ENCODE data around the gene CLRN2. TPM values are rescaled to one million over a fixed set of nuclear protein-coding genes. Genes with fewer than 3 reads are reported as not detected.
A peak's percentile ranks its signal among the peaks of the same experiment; 100 is the strongest.

The CLRN2 gene
- total and polyA plus RNA-seq, 10 of the 15 experiments (the other 5 are each of a cell fraction or from before 2014, with no cell fraction given) = not detected

DNA sequence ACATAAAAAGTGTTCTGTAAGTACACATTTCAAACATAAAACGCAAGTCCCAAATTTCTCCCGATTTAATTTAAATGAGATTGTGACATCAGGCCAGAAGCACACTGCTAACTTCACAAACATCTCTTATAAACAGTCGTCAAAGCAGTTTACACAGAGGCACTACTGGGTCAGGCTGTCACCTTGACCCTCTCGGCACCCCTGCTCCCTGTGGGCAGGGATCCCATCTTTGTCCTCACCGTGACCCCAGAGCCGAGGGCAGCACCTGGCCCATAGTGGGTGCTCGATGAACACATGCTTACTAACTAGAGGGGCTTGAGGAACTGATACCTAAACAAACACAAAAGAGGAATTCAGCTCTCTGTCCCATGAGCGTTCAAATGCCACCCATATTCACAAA lies 25.2 kb upstream of the CLRN2 start:
- ChIA-PET POLR2A (no interaction called here), SMC1A (ENCODE audit: uncharacterized antibody, unreplicated experiment) (no interaction called here), RAD21 (ENCODE audit: unreplicated experiment) (no interaction called here), CTCF (interaction anchor here (1.7 kb wide), 1 partner anchor 17 kb away, joined by 9 read pairs; no protein-coding TSS in a partner anchor)
- DNase-seq (ENCODE audit: low read depth, low spot score) (no peak), FAIRE-seq (no peak), ATAC-seq (no peak)
- in situ Hi-C loops (cut with MboI) = no loop called here
- H3K27me3 ChIP-seq (replicated peaks in 1 of 2; ENCODE audit: control insufficient read depth in 2 of 2, insufficient read depth in 2 of 2, low read length in 1 of 2) = no peaks in the 10 kb centered on the region
- H3K9me3 ChIP-seq (replicated peaks; ENCODE audit: control insufficient read depth, insufficient read depth, low read length) = no peaks in the 10 kb centered on the region
- BruUV-seq (replicated peaks) = no TSS peak
- H3K4me3 ChIP-seq = no peak overlapping the region
- H3K9ac ChIP-seq (ENCODE audit: control insufficient read depth, insufficient read depth, low read length) = no peak overlapping the region
- intact Hi-C loops (cut with micrococcal nuclease; ENCODE audit: unreplicated experiment) = no loop called here
- 49% methylated on average over 8 of the region's 8 CpGs for WGBS (ENCODE audit: insufficient coverage, insufficient replicate concordance, low lambda C conversion rate, missing lambda C conversion rate)
- H3K4me2 ChIP-seq (ENCODE audit: control insufficient read depth, insufficient read depth) = no peak overlapping the region
- H3K4me1 ChIP-seq (ENCODE audit: control insufficient read depth, insufficient read depth, low read length) = no peaks in the 10 kb centered on the region
- H3K27ac ChIP-seq (ENCODE audit: control insufficient read depth, insufficient read depth) = no peak overlapping the region
- peak; percentile 36; the same call in 1 of the 2 replicates for TF ChIP-seq SPI1 (IDR thresholded peaks at IDR 0.05; ENCODE audit: borderline replicate concordance, insufficient read depth, low read depth, low read length)
- no peak for TF ChIP-seq MYB (IDR thresholded peaks at IDR 0.05; ENCODE audit: borderline replicate concordance, low read depth, low read length)
- TF ChIP-seq PAX5 (IDR thresholded peaks at IDR 0.05; ENCODE audit: borderline replicate concordance, low read depth, low read length) = no peak
- TF ChIP-seq PML (IDR thresholded peaks at IDR 0.05; ENCODE audit: low read length) = no peak
- H2AFZ ChIP-seq (ENCODE audit: control insufficient read depth, low read depth, low read length) = no peak overlapping the region
- peaks cover 2 to 3% of the 10 kb centered on the region in 2 experiments; a peak in 2 of 4 replicates for H3K36me3 ChIP-seq (ENCODE audit: control insufficient read depth in 2 of 2, insufficient read depth in 2 of 2, low read length in 1 of 2)
- H4K20me1 ChIP-seq (ENCODE audit: control insufficient read depth, insufficient read depth) = no peaks in the 10 kb centered on the region
- H3K79me2 ChIP-seq (ENCODE audit: control insufficient read depth, insufficient read depth, low read length) = no peaks in the 10 kb centered on the region

DNA sequence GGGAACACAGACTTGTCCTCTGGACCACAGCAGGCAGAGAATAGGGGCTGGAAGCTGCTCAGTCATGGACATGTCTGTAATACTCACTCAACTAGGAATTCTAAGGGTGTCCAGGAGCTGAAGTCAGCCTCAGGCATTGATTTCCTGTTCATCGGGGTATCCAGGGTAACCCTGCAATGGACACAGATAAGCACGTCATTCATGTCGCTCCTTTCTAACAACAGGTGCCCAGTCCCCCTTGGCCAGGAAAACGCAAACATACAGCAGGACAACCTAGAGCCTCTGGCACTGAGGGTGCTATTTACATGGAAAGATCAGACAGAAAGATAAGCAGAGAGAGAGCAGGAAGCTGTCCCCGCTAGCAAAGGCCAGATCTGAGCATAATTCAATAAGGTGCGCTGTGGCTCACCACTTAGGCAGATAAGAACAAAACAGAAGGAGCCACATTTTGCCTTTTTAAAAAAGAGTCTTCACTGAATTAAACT lies 24.3 kb upstream of the CLRN2 start:
- ATAC-seq (no peak), FAIRE-seq (no peak), DNase-seq (ENCODE audit: low read depth, low spot score) (no peak)
- Histone ChIP-seq H3K4me1 (ENCODE audit: control insufficient read depth, insufficient read depth, low read length) (no peaks in the 10 kb centered on the region), H3K9ac (ENCODE audit: control insufficient read depth, insufficient read depth, low read length) (no peak overlapping the region), H3K79me2 (ENCODE audit: control insufficient read depth, insufficient read depth, low read length) (no peaks in the 10 kb centered on the region), H2AFZ (ENCODE audit: control insufficient read depth, low read depth, low read length) (no peak overlapping the region), H3K4me2 (ENCODE audit: control insufficient read depth, insufficient read depth) (no peak overlapping the region), H3K27ac (ENCODE audit: control insufficient read depth, insufficient read depth) (no peak overlapping the region), H3K27me3 (replicated peaks in 1 of 2; ENCODE audit: control insufficient read depth in 2 of 2, insufficient read depth in 2 of 2, low read length in 1 of 2) (no peaks in the 10 kb centered on the region), H3K36me3 (ENCODE audit: control insufficient read depth in 2 of 2, insufficient read depth in 2 of 2, low read length in 1 of 2) (peaks cover 2 to 5% of the 10 kb centered on the region in 2 experiments; a peak in 2 of 4 replicates), H4K20me1 (ENCODE audit: control insufficient read depth, insufficient read depth) (no peaks in the 10 kb centered on the region), H3K9me3 (replicated peaks; ENCODE audit: control insufficient read depth, insufficient read depth, low read length) (no peaks in the 10 kb centered on the region), H3K4me3 (no peak overlapping the region)
- intact Hi-C loops (cut with micrococcal nuclease; ENCODE audit: unreplicated experiment) (no loop called here), in situ Hi-C loops (cut with MboI) (no loop called here)
- 80% methylated on average over 6 of the region's 6 CpGs for WGBS (ENCODE audit: insufficient coverage, insufficient replicate concordance, low lambda C conversion rate, missing lambda C conversion rate)
- no TSS peak for BruUV-seq (replicated peaks)
- ChIA-PET POLR2A (no interaction called here), CTCF (interaction anchor here (0.7 kb wide), 1 partner anchor 18 kb away, joined by 3 read pairs; no protein-coding TSS in a partner anchor), RAD21 (ENCODE audit: unreplicated experiment) (no interaction called here), SMC1A (ENCODE audit: uncharacterized antibody, unreplicated experiment) (no interaction called here)
- TF ChIP-seq TAF1 (IDR thresholded peaks at IDR 0.05; ENCODE audit: borderline replicate concordance, low read depth, low read length) (no peak), NR2F1 (conservative IDR thresholded peaks at IDR 0.05) (no peak), RUNX3 (IDR thresholded peaks at IDR 0.05; ENCODE audit: low read length) (no peak), BMI1 (IDR thresholded peaks at IDR 0.05; ENCODE audit: borderline replicate concordance) (no peak), CBFB (IDR thresholded peaks at IDR 0.05; ENCODE audit: low read depth) (no peak), RELA (IDR thresholded peaks at IDR 0.05; ENCODE audit: borderline replicate concordance, partially characterized antibody) (no peak)
- TF ChIP-seq, protein P1, sequence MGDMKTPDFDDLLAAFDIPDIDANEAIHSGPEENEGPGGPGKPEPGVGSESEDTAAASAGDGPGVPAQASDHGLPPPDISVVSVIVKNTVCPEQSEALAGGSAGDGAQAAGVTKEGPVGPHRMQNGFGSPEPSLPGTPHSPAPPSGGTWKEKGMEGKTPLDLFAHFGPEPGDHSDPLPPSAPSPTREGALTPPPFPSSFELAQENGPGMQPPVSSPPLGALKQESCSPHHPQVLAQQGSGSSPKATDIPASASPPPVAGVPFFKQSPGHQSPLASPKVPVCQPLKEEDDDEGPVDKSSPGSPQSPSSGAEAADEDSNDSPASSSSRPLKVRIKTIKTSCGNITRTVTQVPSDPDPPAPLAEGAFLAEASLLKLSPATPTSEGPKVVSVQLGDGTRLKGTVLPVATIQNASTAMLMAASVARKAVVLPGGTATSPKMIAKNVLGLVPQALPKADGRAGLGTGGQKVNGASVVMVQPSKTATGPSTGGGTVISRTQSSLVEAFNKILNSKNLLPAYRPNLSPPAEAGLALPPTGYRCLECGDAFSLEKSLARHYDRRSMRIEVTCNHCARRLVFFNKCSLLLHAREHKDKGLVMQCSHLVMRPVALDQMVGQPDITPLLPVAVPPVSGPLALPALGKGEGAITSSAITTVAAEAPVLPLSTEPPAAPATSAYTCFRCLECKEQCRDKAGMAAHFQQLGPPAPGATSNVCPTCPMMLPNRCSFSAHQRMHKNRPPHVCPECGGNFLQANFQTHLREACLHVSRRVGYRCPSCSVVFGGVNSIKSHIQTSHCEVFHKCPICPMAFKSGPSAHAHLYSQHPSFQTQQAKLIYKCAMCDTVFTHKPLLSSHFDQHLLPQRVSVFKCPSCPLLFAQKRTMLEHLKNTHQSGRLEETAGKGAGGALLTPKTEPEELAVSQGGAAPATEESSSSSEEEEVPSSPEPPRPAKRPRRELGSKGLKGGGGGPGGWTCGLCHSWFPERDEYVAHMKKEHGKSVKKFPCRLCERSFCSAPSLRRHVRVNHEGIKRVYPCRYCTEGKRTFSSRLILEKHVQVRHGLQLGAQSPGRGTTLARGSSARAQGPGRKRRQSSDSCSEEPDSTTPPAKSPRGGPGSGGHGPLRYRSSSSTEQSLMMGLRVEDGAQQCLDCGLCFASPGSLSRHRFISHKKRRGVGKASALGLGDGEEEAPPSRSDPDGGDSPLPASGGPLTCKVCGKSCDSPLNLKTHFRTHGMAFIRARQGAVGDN (IDR thresholded peaks at IDR 0.05) = no peak
- TF ChIP-seq, protein P2, sequence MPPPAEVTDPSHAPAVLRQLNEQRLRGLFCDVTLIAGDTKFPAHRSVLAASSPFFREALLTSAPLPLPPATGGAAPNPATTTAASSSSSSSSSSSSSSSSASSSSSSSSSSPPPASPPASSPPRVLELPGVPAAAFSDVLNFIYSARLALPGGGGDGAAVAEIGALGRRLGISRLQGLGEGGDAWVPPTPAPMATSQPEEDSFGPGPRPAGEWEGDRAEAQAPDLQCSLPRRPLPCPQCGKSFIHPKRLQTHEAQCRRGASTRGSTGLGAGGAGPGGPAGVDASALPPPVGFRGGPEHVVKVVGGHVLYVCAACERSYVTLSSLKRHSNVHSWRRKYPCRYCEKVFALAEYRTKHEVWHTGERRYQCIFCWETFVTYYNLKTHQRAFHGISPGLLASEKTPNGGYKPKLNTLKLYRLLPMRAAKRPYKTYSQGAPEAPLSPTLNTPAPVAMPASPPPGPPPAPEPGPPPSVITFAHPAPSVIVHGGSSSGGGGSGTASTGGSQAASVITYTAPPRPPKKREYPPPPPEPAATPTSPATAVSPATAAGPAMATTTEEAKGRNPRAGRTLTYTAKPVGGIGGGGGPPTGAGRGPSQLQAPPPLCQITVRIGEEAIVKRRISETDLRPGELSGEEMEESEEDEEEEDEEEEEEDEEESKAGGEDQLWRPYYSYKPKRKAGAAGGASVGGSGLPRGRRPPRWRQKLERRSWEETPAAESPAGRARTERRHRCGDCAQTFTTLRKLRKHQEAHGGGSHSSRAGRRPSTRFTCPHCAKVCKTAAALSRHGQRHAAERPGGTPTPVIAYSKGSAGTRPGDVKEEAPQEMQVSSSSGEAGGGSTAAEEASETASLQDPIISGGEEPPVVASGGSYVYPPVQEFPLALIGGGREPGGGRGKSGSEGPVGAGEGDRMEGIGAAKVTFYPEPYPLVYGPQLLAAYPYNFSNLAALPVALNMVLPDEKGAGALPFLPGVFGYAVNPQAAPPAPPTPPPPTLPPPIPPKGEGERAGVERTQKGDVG (CRISPR knock-in tag; IDR thresholded peaks at IDR 0.05) = no peak

Data from GM12878 (cell line).